ENCODE results near the gene GRB2.

GRB2 gene

DNA sequence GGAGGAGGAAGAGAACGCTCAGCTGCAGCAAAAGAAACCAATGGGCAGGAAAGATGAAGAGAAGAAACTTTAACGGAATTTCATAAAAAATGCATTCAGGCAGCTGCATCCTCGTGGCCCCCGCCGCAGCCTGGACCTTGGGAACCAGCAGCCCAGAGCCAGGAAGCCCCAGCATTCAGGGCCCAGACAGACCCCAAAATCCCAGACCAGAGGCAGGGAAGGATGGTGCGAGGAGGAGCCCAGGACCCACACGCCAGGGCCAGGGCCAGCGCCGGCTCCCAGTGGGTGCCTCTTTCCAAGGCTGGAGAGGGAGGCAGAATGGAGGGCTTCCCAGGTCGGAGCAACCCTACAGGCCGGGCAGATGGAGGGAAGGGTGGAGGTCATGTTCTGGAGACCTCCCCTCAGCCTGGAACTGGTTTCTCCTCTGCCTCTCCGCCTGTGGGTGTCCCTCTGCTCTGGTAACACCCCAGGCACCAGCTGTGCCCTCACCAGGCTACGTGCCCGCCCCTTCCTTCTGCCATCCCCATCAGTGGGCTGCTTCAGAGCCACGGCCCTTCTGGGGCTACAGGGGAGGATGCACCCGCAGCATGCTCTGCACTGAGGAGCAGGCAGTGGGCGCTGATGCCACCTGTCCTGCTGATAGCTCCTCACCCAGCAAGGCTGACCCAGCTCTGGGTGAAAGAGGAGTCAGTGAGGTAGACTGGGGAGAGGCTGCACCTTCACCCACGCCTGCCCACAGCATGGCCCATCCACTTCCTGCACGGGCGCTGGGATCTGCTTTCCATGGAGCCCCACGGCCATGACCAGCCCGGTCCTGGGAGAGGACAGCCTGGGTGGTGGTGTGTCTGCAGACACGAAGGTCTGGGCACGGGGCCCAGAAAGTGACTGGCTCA lies 133.3 kb downstream of the GRB2 start:
- no peak for DNase-seq

DNA sequence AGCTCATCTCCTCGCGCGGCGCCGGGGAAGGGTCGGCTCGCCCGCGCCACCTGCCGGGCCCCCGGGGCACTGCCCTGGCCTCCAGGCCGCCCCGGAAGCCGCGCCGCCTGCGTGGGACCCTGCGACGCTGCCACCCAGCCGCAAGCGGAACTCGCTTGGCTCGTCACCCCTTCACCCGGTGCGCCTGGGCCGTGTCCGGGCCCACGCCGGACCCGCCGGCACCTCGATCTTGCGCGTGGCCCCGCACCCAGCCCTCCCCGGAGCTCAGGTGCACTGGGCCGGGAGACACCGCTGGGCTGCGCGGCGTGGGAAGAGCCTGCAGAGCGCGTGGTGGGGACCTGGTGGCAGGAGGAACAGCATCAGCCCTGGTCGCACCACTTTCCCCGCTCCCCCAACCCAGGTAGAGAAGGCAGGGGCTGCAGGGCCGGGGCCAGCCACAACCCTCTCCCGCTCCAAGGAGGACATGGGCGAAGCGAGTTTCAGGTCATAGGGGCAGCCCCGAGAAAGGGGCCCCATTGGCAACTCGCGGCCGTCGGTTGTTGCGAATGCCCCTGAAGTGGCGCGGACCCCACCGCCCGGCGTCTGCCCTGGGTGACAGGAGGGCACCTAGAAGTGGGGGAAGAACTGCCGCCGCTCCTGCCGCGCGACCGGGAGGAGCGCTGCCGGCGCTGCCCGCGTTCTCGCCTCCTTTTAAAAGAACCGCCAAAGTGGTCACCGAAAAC lies 134.1 kb downstream of the GRB2 start:
- DNase-seq, result peak; percentile 86 to 91

DNA sequence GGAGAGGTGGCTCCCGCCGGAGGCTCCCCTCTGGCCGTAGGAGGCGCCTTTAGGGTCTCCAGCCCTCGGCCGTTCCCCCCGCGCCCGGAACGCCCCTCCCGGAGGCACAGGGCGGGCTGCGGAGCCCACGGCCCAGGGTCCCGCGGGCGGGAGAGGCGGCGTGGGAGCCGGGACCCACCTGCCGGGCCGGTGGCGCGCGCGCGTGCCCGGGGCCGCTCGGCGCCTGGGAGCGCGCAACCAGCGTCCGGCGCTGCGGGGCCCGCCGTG lies 134.6 kb downstream of the GRB2 start, which contains the start of gene MIF4GD:
Gene MIF4GD (minus strand): TSS at position 266 of the 267 bp plus-strand sequence. CDS start 1,036 bp downstream, outside the sequence.
- no peak for DNase-seq

DNA sequence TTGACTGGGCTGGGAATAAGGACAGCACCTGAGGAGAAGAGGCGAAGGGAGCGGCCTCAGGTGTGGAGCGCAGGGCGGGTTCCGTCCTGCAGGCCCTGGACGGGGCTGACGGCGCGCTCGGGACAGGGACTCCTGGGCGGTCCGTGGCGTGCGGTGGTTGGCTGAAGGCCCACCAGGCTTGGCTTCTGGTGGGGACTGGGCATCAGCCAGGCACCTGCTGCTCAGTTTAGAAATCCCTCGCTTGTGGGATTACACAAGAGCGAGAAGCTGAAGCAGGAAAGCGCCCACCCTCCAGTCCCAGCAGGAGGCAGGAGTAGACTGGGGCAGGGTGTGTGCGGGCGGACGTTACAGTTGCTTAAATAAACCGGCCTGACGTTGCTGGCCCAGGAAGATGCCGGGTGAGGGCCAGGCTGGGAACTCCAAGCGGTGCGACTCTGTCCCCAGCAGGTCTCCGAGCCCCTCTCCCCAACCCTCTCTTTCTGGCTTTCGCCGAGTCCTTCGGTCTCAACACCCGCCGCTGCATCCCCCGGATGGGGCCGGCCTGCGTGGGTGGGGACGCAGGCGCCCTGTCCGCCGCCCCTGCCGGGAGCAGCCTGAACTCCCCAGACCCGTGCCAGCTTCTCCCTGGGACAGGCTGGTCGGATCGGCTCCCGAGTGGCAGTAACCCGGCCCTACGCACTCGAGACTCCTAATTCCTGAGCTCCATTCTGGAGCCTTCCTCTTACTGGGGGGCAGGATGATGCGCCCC lies 135.1 kb downstream of the GRB2 start:
- peak; percentile 43 to 53 for DNase-seq

DNA sequence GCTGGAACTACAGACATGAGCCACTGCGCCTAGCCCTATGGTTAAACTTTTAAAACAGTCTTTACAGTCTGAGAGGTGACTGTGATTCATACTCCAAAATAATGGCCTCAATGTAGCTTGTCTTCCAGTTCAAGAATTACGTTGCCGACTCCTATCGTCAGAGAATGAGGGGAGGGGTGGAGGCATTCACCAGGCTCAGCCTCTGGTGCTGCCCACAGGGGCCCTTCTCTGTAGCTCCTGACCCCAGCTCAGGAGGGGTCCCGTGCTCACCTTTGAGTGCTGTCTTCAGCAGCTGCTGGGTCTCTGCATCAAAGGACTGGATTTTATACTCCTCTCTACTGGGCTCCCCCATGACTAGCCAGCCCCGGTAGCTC lies 135.6 kb downstream of the GRB2 start:
- no peak for DNase-seq

All from CD4-positive, alpha-beta T cell treated with Interferon alpha-2 for 1 hour (primary cell).